ENCODE measurements around the gene TOR1AIP2. TPM values are rescaled to one million over a fixed set of nuclear protein-coding genes. Genes with fewer than 3 reads are reported as not detected.
"Not testable (repeated sequence)": the region's sequence is repeated elsewhere in the genome, so short reads cannot be mapped to it uniquely, and the experiment has no call there.

The TOR1AIP2 gene
- total RNA-seq, 1 donor from 2014 or later = 69.0 TPM

DNA sequence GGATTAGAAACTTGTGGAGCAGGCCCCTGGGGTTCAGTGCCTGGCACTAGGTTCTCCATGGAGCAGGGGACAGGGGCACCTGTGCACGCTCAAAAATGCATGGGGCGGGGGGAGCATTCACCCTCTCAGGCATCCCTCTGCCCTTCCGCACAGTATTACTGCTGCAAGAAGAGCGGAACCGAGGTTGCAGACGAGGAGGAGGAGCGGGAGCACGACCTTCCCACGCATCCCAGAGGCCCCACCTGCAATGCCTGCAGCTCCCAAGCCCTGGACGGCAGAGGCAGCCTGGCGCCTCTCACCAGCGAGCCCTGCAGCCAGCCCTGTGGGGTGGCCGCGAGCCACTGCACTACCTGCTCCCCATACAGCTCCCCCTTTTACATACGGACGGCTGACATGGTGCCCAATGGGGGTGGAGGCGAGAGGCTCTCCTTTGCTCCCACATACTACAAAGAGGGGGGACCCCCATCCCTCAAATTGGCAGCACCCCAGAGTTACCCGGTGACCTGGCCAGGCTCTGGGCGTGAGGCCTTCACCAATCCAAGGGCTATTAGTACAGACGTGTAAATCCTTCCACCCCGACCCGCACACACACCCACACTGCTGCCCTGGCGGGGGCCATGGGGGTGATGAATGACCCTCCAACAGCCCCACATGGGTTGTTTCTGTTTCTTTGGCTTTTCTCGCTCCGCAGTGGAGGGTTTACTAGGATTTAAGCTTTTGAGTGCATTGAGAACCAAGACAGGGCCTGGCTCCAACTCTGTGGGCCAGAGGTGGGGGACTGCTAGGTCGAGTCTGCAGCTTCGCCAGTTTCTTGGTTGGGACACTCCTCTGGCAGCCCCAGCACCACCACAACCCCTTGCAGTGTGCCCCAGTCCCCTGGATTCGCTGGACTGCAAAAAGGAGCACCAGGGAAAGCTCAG lies 63.7 kb downstream of the TOR1AIP2 start:
- intact Hi-C loops (cut with DNase I) = no loop called here
- DNase-seq (ENCODE audit: low spot score) = peak; percentile 58

DNA sequence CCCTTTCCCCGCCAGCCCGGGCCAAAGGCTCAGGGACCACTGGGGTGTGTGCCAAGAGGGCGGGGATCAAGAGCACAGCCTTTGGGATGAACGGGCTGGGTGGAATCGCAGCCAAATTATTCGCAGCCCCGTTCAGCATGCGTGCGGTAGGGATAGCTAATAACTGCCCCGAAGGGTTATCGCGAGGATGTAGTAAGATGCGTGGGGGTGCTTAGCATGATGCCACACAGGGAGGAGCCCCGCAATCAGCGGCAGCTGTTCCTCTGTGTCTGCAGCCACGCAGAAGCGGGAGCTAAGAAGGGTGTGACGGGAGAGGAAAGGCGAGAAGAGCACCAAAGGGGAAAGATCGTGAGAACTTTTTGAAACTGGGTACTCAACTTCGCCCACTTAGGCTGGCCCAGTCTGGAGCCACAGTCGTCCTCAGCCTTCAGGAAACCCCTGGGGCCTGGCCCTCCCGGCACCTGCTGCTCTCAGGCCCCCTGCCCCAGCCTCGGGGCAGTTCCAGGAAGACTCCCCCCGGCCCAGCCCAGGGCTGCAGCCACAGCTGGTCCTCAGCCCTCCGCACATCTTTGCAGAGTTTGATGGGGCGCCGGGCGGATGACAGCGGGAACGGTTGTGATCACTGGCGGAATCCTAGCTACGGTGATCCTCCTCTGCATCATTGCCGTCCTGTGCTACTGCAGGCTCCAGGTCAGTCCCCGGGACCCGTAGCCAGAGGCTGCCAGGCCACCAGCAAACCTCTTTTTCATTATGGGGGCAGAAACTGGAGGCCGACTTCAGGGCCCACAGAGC lies 64.9 kb downstream of the TOR1AIP2 start:
- intact Hi-C loops (cut with DNase I) = no loop called here
- DNase-seq (ENCODE audit: low spot score) (peak; percentile 51), ATAC-seq (no peak)

More for the DNA sequence above, 63.7 kb downstream of the TOR1AIP2 start:
- ATAC-seq = no peak

DNA sequence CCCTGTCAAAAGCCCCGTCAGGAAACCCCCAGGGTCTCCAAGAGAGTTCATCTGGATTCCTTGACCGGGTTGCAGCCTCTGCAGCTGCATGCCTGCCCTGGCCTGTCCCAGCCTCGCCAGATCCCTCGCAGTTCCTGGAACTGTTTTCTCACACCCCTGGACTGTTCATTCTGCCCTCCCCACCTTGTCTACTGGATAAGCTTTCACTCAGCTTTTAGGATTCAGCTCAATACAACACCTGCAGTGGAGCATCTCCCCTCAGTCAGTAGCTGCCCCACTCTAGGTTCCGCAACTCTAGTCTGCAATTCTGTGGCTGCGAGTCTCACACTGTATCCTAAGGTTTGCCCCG lies 67.3 kb downstream of the TOR1AIP2 start:
- no peak for ATAC-seq
- DNase-seq (ENCODE audit: low spot score) = peak; percentile 38
- intact Hi-C loops (cut with DNase I) = loop anchor here (2.0 kb wide), 1 partner anchor 102 kb away; no protein-coding TSS in a partner anchor

DNA sequence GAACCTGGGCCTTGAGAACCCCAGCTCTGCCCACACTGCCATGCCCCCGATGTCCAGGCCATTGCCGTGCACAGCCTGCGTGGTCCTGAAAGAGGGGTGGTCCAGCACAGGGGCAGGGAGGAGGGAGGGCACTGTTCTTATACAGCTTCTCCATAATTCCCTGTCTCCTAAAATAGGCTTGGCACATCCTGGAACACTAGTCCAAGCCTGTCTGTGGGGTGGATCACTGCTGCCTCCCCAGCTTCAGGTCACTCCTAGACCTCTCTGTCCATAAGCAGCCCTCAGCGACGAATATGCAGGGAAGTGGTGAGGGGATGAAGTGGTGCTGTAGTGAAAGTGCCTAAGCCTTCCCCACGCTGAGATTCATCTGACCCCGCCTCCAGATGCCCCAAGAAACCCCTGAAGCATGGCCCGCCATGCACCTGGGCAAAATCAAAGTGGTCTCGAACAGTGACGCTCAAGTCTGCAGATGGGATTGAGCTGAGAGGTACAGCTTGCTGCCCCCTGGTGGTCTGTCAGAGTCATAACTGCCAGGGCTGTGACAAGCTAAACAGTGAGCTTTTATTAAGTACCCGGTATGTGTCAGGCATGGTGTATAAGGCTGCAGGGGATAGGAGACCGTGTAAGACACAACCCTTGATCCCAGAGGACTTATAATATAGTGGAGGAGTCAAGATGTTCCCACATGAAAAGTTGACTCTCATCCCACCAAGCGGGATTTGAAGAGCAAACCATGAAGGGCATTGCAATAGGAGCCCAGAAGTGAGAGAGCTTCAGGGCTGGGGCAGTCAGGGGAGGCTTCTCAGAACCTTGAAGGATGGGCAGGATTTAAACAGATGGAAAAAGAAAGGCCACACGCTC lies 67.9 kb downstream of the TOR1AIP2 start:
- ATAC-seq (peak; percentile 65), DNase-seq (ENCODE audit: low spot score) (peak; percentile 68)
- intact Hi-C loops (cut with DNase I) = loop anchor here (2.0 kb wide), 1 partner anchor 101 kb away; no protein-coding TSS in a partner anchor

DNA sequence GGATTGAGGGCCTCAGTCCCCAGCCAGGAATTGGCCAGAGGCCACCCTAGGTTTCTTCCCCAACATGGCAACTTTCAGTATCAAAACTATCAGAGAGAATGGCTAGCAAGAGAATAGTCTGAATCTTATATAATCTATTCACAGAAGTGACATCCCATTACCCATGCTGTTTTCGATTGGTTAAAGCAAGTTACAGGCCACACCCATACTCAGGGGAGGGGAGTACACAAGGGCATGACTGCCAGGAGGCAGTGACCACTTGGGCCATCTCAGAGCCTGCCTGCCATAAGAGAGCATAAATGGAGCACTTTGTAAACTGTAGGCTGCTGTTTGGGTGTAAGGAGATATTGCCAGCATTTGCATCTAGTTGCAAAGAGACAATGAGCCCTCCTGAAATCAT lies 69.1 kb downstream of the TOR1AIP2 start:
- DNase-seq (ENCODE audit: low spot score) (no peak), ATAC-seq (no peak)
- intact Hi-C loops (cut with DNase I) = no loop called here

DNA sequence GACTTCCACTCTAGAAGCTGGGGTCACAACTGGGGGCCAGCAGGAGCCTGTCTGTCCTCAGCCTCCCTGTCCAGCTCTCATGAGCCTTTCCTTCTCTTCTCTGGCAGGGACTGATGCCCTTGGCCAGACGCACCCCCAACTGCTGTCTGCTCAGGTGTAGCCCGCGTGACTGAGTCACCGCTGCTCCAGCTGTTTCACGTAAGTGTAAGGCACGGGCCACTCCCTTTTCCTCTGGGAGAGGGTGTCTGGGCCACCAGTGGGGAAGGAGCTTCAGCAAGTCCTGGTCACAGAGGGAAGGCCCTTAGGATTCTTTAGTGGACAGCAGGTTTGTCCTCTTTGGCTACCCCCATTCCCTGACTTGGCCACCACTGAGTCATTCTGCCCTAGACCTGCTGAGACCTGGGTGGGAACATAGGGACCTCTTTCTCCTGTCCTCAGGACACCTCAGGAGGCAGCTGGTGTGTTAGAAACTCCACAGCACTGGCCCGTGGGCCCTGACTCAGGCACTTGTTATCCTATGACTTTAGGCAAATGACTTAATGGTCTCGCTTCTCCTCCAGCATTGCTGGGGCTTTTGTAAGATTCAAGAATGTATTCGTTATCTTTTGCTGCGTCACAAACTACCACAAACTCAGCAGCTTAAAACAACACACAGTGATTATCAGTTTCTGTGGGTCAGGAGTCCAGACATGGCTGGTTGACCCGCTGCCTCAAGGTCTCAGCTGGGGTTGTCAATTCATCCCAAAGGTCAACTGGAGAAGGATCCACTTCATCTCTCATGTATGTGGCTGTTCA lies 69.7 kb downstream of the TOR1AIP2 start:
- no peak for DNase-seq (ENCODE audit: low spot score)
- intact Hi-C loops (cut with DNase I) = no loop called here
- ATAC-seq = no peak

DNA sequence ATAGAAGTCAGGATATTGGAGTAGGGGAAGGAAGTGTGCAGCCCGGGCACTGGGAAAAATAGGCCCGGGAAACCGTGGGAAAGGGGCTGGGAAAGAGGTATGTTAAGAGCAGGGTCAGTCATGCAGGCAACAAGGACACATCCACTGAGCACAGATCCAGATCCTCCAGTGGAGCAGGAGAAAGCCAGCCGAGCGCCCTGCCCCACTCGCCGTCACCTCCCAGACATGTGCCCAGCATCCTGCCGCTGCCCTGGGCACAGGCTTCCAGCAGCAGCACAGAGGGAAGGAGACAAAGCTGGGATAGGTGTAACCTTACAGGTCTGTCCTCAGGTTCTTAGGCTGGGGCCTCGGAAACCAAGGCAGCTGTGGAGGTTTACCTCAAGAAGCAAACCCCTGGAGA lies 70.3 kb downstream of the TOR1AIP2 start:
- no peak for DNase-seq (ENCODE audit: low spot score)
- intact Hi-C loops (cut with DNase I) = no loop called here
- no peak for ATAC-seq

DNA sequence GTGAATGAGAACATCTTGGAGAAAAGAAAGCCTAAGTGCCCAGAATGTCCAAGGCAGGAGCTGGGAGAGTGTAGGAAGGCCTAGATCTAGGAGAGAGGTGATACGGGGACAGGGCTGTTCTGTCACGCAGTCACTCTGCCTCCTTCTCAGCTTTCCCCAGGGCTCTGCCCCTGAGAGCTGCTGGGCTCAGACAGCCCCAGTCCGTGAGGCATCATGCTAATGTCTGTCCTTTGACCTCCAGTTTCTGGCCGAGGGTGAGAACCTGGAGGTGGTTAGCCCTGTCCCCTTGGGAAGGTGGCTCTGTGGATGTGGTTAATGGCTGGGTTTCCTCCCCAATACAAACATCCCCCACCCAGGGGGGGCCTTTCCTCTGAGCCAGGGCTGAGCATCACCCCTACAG lies 71.3 kb downstream of the TOR1AIP2 start:
- ATAC-seq (no peak), DNase-seq (ENCODE audit: low spot score) (no peak)
- intact Hi-C loops (cut with DNase I) = no loop called here

DNA sequence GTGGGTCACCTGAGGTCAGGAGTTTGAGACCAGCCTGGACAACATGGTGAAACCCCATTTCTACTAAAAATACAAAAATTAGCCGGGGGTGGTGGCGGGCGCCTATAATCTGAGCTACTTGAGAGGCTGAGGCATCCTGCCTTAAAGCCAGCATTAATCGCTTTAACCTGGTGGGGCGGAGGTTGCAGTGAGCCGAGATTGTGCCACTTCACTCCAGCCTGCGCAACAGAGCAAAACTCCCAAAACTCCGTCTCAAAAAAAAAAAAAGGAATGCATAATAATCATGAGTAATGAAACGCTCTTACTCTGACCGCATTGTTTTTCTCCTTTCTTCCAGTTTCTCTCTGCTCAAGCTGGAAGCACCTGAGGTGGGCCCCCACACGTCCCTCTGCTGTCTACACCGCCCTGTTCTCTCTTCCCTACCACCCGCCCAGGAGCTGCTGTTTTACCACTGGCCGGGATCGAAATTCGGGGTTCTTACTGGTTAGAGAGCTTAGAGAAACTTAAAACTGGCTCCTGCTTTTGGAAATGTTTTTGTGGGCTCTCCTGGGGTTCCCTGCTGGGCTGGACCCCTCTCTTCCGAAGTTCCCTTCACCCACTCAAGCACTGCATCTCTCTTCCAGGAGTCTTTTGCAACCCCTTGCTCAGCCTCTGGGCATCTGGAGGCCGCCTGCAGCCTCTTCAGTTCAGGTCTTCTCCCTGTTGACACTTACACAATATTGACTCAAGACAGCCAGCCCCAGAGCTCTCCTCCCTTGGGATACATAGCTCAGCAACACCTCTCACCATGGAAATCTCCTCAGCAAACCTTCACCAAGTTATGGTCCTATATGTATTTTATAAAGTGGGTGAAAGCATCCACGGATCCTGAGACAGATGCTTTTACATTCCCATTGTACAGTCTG lies 72.1 kb downstream of the TOR1AIP2 start:
- no peak for ATAC-seq
- no peak for DNase-seq (ENCODE audit: low spot score)
- intact Hi-C loops (cut with DNase I) = no loop called here

DNA sequence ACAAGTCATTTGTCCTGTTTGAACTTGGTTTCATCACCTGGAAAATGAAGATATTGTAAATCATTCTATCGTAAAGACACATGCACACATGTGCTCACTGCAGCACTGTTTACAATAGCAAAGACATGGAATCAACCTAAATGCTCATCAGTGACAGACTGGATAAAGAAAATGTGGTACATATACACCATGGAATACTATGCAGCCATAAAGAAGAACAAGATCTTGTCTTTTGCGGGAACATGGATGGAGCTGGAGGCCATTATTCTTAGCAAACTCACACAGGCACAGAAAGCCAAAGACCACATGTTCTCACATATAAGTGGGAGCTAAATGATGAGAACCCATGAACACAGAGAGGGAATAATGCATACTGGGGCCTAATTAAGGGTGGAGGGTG lies 73.2 kb downstream of the TOR1AIP2 start:
- intact Hi-C loops (cut with DNase I); DNase-seq (ENCODE audit: low spot score); ATAC-seq: not testable (repeated sequence)

DNA sequence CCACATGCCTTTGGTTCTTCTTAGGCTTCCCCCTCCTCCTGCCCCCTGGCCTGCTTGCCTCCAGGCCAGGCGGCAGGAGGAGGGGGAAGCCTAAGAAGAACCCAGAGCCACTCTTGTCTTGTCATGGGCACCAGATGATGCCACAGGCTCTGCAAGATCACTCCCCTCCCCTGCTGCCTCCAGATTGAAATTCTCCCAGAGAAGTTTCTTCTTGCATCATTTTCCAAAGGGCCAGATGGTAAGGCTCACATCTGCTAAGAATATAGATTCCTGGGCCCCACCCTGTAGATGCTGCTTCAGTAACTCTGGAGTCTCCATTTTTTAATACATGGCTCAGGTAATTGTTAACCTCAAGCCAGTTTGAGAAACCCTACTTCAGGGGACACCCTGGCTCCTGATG lies 73.7 kb downstream of the TOR1AIP2 start:
- no peak for DNase-seq (ENCODE audit: low spot score)
- ATAC-seq = no peak
- intact Hi-C loops (cut with DNase I) = no loop called here

DNA sequence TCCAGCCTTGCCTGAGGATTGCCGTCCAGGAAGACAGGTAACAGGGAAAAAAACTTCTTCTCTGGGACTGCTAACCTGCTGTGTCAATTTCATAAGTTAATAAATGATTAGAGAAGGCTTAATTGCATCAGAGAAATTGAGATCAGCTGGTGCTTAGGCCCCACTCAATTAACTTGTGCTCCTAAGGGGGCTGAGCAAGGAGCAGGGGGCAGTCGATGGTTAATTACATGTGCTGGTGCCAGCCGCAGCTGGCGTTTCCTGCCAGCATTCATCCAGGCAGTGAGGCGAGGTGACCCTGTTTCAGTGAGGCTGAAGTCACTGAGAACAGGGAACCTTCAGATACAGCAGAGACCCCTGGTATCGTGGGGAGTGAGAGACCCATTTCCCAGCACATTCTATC lies 74.5 kb downstream of the TOR1AIP2 start:
- DNase-seq (ENCODE audit: low spot score) = peak; percentile 7
- intact Hi-C loops (cut with DNase I) = no loop called here
- ATAC-seq = no peak

DNA sequence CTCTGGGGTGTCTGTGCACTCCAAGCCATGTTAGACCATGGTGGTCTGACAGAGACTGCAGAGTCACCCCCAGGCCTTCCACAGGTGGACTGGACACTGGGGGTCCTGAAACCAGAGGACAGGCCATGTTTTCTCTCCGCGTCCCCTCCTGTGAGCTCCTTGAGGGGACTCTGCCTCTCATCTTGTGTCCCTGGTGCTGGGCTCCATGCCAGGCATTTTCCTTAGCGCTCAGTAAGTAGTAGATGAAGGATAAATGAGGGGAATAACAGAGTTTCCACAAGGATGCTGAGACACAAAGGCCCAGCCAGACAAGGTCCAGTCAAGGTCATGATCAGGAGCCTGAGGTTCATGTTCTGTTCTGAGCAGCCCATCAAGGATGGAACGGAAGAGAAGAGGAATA lies 77.1 kb downstream of the TOR1AIP2 start:
- DNase-seq (ENCODE audit: low spot score) = peak; percentile 33
- ATAC-seq = no peak
- intact Hi-C loops (cut with DNase I) = no loop called here

DNA sequence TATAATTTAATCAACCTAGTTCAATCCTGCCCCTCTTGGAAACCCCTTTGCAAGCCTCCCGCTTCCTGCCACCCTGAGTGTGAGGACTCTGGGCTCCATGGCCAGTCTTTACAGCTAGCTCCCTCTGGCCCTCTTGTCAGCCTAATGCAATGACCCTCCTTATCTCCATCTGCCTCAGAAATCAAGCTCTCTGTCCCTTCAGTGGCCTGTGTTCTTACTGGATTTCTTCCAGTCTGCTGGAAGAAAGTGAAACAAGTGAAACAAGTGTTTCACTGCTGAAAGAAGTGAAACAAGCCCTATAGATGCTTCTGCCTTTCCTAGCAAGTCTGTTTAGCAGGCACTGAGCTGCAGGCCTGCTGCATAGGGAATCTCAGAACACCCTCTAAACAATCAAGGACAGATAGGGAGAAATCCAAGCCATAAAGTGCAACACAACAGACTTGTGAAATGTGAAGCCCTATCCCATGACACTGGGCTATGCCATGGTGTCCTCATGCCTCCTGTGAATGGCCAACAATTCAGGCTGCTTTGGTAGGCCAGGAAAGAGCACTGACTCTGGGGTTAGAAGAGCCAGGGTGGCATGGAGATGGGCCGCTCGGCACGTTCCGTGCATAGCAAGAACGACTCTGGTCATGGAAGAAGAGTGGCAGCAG lies 78.6 kb downstream of the TOR1AIP2 start:
- ATAC-seq = no peak
- intact Hi-C loops (cut with DNase I) = no loop called here
- peak; percentile 22 for DNase-seq (ENCODE audit: low spot score)

DNA sequence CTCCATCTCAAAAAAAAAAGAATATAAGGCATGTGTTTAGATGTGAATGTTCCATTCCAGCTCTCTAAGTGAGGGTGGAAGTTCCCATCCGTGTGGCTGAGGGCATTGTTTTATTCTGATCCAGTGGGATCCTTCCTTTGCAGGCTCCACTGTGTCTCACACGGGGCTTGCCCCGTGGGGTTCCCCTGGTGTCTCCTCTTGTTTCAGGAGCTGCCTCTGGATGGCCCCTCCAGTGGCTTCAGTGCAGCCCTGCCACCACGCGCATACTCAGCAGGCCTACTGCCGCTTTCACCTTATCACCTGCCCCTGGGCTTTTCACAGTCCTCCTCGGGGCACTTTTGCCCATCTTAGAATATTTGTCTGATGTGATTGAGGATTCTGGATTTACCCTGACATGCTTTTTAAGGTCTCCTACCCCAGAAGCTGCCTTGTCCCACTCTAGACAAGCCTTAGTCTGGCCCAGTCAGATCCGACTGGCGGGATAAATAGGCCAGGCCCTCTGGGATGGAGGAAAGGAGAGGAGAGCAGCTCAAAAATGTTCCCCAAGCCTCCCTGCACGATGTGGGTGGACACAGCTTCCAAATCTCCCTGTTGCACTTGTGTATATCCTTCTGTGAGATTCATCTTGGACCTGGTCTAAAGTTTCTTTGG lies 79.3 kb downstream of the TOR1AIP2 start:
- no peak for ATAC-seq
- peak; percentile 15 for DNase-seq (ENCODE audit: low spot score)
- intact Hi-C loops (cut with DNase I) = no loop called here

DNA sequence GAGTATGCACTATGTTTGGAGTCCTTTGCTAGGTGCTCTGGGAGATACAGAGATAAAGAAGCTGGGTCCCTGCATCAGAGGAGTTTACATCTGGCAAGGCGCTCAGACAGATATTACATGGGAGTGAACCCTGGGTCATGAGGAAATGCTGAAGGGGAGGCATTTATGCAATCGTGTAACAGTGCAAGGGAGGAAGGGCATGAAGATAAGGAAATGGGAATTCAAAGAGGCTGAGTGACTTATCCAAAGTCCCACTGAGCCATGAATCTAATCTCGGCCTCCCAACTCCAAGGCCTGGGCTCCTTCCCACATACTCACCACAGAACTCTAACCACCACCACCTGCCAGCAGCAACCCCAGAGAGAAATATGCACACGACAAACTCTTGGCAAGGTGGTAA lies 82.9 kb downstream of the TOR1AIP2 start:
- intact Hi-C loops (cut with DNase I) = no loop called here
- no peak for DNase-seq (ENCODE audit: low spot score)
- no peak for ATAC-seq

All from sciatic nerve (tissue), 2 donors.